Uterus (tissue), 2 donors: ENCODE data around the gene ROCK2.

Experiments
- POLR2A ChIP-seq, 2 donors: fragments of 450-650 bp; IDR thresholded peaks; one replicate each; pipeline ENCODE4 v1.6.1; 2016; ENCODE audit warnings: antibody characterized with exemption in 2 of 2, mild to moderate bottlenecking in 1 of 2, moderate library complexity in 1 of 2
- TF ChIP-seq, protein P1 (sequence below), 4 experiments: fragments of 200-600 bp in 2 of 4; fragments of 450-650 bp in 2 of 4; sonication (generic) in 2 of 4; IDR thresholded peaks; one replicate each; pipeline ENCODE4 v1.5.1; 2016 to 2019; ENCODE audit warnings: antibody characterized with exemption in 4 of 4, mild to moderate bottlenecking in 2 of 4, moderate library complexity in 1 of 4

DNA sequence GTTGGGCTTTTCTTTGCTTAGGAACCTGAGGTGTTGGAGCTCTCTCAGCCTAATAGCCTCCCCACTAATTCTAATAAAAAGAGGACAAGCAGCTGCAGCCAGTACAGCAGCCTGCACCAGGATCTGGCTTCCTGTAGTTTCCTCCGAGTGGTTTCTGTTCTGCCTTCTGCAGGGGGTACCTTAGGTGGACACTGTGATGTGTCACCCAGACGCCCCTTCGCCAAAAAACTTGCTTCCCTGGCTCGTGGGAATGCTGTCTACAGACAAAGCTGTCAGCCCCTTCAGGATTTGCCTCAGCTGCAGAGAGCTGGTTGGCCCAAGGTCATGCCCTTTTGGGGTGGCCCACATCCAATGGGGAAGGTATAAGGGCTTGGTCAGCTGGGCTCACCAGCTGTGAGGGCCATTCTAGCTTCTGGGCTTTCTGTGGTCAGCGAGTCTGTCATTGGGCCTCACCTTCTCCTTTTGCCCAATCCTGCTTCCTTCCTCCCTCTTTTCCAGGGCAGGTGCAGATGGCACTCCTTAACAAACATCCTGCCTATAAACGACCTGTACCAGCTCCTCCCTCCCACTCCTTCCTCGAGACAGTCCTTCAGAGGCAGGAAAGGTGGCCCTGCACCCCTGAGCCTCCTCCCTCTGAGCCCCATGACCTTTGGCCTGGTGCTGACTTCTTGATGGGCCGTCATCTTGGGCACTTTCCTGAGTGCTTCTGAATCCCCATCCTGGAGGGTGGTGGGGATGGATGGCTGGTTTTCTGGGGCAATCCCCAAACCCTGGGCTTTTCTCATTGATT lies 44.0 kb upstream of the ROCK2 start:
- TF ChIP-seq, protein P1, sequence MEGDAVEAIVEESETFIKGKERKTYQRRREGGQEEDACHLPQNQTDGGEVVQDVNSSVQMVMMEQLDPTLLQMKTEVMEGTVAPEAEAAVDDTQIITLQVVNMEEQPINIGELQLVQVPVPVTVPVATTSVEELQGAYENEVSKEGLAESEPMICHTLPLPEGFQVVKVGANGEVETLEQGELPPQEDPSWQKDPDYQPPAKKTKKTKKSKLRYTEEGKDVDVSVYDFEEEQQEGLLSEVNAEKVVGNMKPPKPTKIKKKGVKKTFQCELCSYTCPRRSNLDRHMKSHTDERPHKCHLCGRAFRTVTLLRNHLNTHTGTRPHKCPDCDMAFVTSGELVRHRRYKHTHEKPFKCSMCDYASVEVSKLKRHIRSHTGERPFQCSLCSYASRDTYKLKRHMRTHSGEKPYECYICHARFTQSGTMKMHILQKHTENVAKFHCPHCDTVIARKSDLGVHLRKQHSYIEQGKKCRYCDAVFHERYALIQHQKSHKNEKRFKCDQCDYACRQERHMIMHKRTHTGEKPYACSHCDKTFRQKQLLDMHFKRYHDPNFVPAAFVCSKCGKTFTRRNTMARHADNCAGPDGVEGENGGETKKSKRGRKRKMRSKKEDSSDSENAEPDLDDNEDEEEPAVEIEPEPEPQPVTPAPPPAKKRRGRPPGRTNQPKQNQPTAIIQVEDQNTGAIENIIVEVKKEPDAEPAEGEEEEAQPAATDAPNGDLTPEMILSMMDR (IDR thresholded peaks at IDR 0.05): no peak
- TF ChIP-seq POLR2A (IDR thresholded peaks at IDR 0.05): no peak
